Measurements from ENCODE around the gene VPS16.

Gene VPS16

DNA sequence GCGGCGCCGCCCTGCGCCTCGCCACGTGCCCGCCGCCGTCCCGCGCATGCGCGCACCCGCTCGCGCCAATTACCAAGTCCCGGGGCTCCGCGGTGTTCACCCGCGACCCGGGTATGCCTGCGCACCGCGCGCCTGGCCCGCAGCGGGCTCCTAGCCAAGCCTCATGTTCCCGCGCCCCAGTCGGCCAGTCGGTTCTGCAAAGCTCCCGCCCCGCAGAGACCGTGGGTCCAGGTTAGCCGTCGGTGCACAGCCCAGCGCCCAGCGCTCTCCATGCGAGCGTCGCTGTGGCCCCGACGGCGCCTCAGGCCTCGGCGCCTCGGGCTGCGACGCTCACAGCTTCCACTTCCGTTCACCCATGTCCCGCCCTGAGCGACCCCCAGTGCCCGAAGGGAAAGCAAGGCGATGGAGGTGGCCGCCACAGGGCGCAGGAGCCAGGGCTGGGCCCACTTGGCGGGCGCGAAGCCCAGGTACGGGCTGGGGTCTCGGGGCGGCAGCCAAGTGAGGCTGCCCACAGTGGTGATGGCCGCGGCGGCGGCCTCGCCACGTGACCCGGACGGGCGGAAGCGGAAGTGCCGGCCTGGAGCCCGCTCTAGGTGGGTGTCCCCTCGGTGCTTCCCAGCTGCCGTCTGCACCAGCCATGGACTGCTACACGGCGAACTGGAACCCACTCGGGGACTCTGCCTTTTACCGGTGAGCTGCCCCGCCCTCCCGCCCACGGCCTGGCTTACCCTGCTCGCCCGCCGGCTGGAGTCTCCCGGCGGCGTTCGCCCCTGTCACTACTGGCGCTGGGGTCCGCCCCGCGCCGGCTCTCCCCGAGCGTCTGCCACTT, at the start of gene VPS16, which contains the start of gene PCED1A:
VPS16 (plus strand) TSS at position 608 of the 829 bp plus-strand sequence; CDS start at position 638, 30 bp downstream.
PCED1A (minus strand) TSS at position 518 of the 829 bp plus-strand sequence. CDS start 743 bp downstream, outside the sequence.
- peak; percentile 63 for DNase-seq

DNA sequence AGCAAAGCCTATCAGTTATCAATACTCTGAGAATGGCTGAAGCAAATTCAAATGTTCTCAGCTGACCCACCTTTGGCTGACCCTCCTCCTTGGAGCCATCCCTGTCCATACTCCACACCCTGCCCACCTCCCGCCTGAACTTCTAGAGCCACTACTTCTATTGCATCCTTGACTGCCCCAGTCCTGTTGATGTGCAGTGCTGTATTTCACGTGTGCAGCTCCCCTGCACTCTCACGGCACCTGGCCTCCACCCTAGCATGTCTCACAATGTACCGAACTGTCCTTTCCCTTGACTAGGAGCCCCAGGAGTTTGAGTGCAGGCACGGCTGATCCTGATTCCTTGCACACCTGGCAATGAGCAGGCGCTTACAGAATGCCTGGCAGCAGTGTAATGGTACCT, 47.1 kb upstream of the VPS16 start:
- no peak for DNase-seq

GRCh38 chr20:2794202-2794748, 46.3 kb upstream of the VPS16 start:
- no peak for DNase-seq

- DNase-seq: no peak
Observed at GRCh38 chr20:2794866-2795447, 45.6 kb upstream of the VPS16 start.

GRCh38 chr20:2795451-2795850, 45.1 kb upstream of the VPS16 start:
- DNase-seq: no peak

DNA sequence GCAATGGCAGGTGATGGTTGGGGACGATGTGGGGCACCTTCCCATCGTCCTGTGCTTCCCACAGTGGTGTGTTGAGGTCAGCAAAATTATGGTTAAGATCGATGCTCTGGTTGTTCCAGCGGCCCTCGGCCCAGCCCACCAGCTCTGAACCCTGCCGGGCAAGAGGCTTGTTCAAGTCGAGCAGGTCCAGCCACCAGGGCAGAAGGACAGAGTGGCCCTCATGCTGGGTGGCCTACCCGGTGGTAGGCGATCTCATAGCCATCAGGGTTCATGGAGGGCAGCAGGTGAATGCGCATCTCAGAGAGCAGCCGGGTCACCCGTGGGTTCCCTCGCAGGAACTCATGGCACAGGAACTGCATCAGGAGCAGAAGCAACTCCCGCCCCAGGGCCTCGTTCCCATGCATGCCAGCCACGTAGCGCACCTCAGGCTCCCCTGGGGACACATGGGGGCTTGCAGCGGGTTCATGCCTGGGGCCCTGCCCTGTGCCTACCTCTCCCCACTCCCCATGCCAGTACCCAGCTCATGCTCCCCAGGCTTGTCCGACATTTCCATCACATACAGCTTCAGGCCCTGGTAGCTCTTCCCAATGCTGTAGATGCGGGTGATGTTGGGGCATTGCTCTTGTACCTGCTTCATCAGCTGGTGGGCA, 44.4 kb upstream of the VPS16 start:
- no peak for DNase-seq

DNA sequence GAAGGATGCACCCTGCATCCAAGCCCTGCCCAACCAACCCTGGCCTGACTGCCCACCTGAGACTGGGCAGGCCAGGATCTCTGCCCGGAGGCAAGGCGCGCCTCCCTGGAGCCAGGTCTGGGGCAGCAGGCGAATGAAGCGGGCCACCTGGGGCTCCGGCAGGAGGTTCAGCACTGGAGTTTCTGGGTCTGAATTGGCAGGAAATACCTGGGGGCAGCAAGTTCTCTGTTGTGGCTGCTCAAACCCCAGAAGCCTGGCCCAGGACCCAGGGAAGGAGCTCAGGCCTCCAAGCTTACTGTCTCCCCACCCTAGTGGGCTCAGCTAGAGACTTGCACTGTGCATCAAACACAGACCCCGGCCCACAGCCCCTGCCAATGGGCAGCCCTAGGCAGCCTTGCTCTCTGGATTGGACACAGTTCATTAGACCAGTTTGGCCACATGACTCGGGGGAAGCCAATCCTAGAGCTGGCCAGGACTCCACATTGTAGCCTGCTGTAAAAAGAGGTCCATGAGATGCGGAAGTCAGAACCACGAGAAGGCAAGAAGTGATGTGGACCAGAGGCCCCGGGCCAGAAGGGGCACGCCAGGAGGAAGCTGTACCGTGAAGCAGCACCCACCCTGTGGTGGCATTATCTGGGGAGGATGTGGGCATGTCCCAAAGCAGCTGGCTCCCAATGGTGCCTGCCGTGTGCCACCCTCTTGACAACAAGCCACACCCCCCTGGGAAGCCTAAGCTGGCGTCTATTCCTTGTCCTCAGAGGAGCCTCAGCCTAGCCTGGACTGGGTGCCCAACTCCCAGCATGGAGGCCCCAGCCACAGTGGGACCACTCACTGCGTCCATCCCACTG, 43.2 kb upstream of the VPS16 start:
- DNase-seq: no peak

DNA sequence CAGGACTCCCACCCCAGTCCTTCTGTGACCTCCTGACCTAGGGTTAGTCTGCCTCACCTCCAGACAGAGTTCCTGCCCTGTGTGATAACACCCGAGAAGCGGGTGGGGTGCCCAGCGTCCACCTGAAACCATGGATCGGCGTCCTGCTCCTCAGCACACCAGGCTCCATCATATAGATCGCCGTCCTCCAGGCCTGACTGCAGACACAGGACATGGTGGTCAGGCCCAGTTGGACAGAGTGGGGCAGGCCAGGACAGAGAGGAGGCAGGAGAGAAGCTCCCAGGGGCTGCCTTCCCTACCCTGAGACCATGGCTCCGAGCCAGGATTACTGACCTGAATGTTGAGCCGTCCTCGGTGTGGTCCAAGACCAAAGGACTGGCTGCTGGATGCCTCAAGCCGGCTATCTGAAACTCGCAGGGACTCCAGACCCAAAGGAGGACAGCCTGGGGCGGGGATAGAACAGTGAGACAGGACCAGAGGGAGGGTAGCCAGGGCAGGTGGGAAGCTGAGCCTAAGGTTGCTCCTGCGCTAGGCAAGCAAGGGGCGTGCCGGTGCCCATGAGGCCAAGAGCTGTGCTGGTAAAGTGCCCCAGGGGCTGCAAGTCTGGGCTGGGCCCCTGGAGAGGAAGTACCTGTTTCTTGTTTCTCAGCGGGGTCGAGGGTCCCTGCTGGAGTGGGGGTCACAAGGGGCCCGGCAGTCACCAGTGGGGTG, 42.3 kb upstream of the VPS16 start:
- DNase-seq: no peak

- DNase-seq: no peak
Observed at GRCh38 chr20:2798814-2799213, 41.7 kb upstream of the VPS16 start.

DNA sequence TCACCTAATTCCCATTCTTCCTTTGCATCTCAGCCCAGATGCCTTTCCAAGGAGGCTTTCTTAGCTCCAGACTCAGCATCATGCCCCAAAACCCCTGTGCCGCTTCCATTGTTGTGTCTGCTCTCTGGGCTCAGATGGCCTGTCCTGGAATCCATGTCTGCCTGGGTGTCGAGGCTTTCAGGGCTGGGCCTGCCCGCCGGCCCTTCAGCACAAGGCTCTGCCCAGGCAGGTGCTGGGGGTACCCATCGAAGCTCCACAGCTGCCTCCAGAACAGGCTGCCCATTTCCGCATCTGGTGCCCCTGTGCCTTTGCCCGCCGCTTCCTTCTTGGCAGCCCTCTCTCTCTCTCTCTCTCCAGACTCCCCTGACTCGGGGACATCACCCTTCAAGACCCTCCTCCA, 41.3 kb upstream of the VPS16 start:
- no peak for DNase-seq

- DNase-seq: no peak
Observed at GRCh38 chr20:2799688-2800520, 40.6 kb upstream of the VPS16 start.

- DNase-seq: no peak
Observed at GRCh38 chr20:2800521-2801285, 39.8 kb upstream of the VPS16 start, which contains the start of gene CPXM1. CPXM1 (minus strand) TSS chr20:2800627; CDS start chr20:2800572, 55 bp downstream.

DNA sequence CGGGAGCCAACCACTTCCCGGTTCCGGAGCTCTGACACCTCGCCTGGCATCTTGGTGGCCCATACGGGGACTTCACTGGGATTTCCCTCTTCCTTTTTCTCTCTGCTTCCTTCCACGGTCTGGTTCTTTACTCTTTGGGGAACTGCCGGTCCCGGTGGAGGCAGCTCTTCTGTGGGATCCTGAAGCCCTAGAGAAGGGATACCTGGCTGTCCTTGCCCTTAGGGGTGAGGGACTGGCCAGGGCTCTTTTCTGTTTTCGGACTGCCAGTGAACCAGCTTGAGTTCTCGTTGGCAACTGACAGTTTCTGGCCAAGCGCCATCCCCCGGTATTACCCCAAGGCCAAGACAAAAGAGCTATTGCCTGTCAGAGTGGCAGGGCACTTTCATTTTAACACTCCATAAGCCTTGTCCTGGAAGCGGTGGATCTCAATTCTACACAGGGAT, 39.2 kb upstream of the VPS16 start:
- DNase-seq: no peak

- DNase-seq: no peak
Observed at GRCh38 chr20:2804041-2804828, 36.3 kb upstream of the VPS16 start.

DNA sequence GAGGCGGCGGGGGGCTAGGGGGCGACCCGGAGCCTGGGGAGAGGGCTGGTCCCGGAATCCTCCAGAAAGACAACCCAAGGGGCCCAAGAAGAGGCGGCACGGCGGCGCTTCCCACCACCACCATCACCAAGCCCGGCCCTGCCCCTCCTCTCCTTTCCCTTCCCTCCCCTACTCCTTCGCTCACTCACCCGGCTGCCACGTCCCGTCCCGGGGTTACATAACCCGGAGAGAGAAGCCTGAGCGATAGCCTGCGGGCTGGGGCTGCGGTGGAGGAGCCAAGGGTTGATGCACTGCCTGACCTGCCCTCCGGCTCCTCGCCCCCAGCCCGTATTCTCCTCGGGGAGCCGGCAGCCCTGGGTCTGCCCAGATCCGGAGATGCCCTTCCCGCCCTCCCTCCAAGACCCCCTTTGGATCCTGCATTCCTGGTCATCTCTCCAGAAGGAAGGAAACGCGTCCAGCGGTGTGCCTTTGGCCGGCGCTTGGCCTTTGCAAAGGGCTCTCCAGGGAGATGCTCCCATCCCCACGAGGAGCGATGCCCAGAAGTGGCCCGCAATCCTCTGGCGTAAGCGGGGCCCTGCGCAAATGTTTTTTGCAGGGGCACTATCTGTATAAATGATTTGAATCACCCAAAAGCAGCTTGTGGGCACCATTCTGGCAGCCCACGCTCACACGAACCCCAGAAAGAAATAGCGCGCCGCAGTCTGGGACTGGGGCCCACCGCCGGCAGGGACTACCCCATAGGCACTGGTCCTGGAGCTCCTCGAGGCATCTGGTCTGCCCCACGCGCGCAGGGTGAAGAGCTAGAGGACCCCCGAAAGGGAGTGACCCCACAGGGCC, 35.5 kb upstream of the VPS16 start:
- no peak for DNase-seq

- no peak for DNase-seq
Observed at GRCh38 chr20:2805689-2806350, 34.7 kb upstream of the VPS16 start.

DNA sequence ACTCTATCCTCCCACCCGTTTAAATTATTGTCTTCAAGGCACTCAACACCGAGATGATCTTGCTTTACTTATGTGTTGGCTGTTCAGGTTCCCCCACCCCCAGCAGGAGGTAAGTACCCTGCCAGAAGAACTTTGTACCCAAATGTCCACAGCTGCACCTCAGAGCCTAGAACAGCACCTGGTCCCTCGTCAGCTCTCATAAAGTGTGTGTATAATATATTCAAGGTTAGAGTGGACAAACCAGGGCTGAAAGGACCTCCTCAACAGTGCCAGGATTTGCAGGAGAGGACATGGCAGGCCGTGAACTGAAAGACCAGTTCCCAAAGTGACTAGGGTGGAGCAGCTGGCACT, 34.2 kb upstream of the VPS16 start:
- DNase-seq: no peak

DNA sequence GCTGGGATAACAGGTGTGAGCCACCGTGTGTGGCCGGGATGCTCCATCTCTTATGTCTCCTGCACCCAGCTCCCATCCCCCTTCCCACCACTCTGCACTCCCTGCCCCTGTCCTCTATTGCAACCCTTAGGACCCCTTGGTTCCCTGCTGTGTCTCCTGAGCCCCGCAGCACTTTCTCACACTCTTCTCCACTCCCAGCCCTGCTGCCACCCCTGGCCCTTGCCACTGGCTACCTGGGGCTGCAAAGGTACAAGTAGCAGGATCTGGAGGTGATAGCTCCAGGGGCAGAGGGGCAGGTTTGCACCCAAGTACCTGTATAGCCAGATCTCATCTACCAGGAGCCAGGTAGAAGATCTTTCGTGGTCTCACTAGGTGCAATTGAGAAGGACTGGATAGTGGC, 33.5 kb upstream of the VPS16 start:
- no peak for DNase-seq

Measured in NCI-H446 treated with DMSO at 0.1 percent for 48 hours (cell line).